Activated T-cell treated with anti-CD3 and anti-CD28 coated beads, Interleukin-2, amount 50 U/mL, for 1 hour (primary cell): ENCODE results near the gene PARD3.
"Not testable (repeated sequence)": the region's sequence is repeated elsewhere in the genome, so short reads cannot be mapped to it uniquely, and the experiment has no call there.

Source experiments
- DNase-seq: peaks from one replicate; pipeline ENCODE4 v3.0.0-alpha.2; 2020

The PARD3 gene

DNA sequence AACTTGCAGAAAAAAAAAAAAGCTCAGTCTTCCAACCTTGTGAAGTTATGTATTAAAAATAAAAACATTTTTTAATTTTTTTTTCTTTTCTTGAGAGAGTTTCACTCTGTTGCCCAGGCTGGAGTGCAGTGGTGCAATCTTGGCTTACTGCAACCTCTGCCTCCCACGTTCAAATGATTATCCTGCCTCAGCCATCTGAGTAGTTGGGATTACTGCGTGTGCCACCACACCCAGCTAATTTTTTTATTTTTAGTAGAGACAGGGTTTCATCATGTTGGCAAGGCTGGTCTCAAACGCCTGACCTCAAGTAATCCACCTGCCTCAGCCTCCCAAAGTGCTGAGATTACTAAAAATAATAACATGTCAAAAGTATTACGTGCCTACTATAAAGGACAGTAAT, 375.7 kb downstream of the PARD3 start:
- DNase-seq, result not testable (repeated sequence)

- no peak for DNase-seq
Measured at GRCh38 chr10:34438741-34439140, 376.4 kb downstream of the PARD3 start.

DNA sequence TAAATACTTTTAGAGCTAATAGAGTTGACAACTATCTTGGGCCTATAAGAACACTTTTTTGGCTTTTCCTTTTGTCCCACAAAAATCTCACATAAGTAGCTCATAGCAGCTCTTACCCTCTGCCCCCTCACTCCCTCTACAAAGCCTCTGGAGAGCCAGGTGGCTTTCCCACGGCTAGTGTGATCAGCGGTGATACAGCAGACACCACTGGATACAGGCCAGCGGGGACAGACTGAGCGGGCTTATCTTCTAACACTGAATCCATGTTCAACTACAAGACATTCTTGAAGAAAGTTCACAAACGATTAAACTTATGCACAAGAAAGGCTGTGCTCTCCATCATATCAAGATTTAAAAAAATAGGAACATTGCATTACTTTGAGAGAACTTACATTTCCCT, 377.2 kb downstream of the PARD3 start:
- no peak for DNase-seq

DNA sequence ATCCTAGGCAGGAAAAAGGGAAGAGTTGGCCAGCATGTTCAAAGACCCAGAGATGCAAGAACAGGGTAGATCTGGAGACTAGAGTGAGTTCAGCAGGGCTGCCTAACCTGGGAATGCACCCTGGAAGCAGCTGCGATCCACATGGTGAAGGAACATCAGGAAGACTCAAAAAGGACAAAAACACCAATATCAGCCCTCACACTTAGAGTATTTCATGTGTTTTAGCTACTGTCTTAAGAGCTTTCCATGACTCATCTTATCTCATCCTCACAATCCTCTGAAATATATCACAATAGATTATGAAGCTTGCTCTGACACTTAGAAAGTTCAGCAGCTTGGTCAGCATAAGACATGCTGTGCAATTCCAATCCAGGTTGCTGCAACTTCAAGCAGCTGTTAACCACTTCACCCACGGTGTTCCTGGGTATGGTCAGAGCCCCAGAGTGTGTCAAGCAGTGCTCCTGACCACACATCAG, 380.9 kb downstream of the PARD3 start:
- no peak for DNase-seq

- no peak for DNase-seq
Measured at GRCh38 chr10:34433241-34434076, 381.6 kb downstream of the PARD3 start.

DNA sequence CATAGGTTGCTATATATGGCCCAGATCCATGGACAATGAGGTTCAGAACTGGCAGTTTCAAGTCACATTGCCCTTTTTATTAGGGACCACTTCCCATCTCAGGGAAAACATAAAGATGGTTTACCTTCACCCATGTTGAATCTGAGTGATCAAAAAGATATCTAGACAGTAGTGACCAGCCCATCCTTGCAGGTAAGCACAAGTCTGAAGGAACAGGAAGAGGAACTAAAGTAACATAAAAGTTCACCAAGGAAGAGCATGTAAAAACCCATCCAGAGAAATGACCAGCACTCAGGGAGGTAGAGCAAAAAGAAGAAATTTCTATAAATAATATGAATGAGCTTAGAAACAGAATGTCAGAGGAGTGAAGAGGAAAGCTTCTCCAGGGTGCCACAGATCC, 382.5 kb downstream of the PARD3 start:
- no peak for DNase-seq

DNA sequence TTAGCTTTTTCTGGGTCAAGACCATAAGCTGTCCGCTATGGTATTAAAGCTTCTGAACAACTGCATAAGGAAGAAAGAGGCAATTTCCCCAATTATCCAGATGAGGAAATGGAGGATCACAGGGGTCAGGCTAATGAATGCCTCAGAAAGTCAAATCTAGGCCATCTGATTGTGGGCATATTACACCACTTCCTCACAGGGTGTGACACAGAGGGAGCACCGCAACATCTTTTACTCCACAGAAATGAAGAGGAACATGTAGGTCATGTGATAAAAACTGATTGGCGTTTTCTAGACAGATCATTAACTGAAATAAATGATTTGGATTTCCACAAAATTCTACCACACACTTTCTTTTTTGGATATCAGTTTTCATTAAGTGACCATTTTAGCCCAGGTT, 384.4 kb downstream of the PARD3 start:
- DNase-seq, result no peak

DNA sequence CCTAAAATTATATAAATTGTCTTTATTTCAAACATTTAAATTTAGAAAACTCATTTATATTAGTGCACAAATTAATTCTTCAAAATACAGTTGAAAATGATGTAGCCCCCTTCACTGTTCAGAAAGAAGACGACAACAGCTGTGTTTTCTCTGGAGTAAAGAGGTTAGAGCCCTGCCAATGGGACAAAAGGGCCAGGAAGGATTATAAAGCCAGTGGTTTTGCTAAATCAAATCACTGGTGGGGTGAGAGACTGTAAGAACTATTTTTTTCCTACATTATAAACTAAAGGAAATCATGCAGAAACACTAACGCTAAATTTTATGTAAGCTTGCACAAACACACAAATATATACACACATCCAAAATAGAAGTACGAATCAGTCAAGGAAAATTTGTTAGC, 386.6 kb downstream of the PARD3 start:
- no peak for DNase-seq

GRCh38 chr10:34427911-34428216, 387.2 kb downstream of the PARD3 start:
- no peak for DNase-seq

GRCh38 chr10:34427158-34427910, 387.8 kb downstream of the PARD3 start:
- DNase-seq, result not testable (repeated sequence)

GRCh38 chr10:34426538-34427157, 388.4 kb downstream of the PARD3 start:
- DNase-seq, result not testable (repeated sequence)

GRCh38 chr10:34426041-34426440, 389.1 kb downstream of the PARD3 start:
- DNase-seq, result no peak

- no peak for DNase-seq
Measured at GRCh38 chr10:34423673-34424625, 391.1 kb downstream of the PARD3 start.

DNA sequence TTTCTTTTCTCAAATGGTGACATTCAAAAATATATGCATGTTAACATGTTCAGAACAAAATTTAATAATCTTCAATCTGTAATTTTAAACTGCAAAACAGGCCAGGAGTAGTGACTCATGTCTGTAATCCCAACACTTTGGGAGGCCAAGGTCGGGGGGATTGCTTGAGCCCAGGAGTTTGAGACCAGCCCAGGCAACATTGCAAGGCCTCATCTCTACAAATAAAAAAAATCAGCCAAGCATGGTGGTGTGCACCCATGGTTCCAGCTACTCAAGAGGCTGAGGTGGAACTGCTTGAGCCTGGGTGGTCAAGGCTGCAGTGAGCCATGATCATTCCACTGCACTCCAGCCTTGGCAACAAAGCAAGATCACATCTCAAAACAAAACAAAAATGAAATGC, 394.3 kb downstream of the PARD3 start:
- DNase-seq, result no peak

- DNase-seq, result no peak
Measured at GRCh38 chr10:34420273-34420672, 394.8 kb downstream of the PARD3 start.

DNA sequence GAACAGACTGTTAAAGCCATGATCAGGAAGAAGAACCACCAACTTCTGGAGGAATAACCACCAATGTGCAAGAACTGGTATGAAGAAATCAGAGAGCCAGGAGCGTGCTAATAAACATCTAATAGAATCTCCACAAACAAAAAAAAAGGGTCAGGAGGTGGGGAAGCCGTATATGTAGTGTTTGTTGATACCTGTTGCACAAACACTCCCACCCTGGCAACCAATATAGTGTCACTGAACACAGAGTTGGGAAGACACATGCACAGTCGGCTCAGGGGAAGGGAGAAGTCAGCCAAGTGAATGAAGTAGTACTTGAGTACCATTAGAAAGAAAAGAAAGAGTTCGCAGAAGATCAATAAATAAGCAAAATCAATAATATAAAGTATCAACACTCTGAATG, 400.1 kb downstream of the PARD3 start:
- no peak for DNase-seq

- no peak for DNase-seq
Measured at GRCh38 chr10:34413756-34414587, 401.1 kb downstream of the PARD3 start.

GRCh38 chr10:34413214-34413613, 401.9 kb downstream of the PARD3 start:
- DNase-seq, result no peak

GRCh38 chr10:34408956-34409355, 406.1 kb downstream of the PARD3 start:
- DNase-seq, result no peak

GRCh38 chr10:34408381-34408780, 406.7 kb downstream of the PARD3 start:
- DNase-seq, result no peak

DNA sequence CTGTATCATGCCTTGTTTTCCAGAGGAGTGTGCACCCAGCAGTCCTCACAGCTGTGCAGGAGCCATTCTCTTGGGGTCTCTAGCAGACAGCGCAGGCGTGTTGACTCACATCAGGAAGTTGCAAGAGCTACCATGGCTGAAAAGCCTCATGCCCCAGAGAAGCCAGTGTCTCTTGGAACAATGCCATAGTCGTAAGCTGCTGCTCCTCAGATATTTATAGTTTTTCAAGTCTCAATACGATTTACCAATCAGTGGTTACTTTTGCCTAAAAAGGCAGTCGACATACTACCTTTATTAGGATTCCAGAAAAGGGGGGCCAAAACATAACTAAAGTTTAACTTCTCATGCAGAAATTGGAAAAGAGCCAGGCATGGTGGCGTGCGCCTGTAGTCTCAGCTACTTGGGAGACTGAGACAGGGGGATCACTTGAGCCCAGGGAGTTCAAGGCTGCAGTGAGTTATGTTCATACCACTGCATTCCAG, 407.7 kb downstream of the PARD3 start:
- DNase-seq, result no peak
